ENCODE results near the gene SORT1. TPM values are rescaled to one million over a fixed set of nuclear protein-coding genes. Genes with fewer than 3 reads are reported as not detected.
"Not testable (repeated sequence)": the region's sequence is repeated elsewhere in the genome, so short reads cannot be mapped to it uniquely, and the experiment has no call there.

SORT1 gene
- total RNA-seq, 6 experiments from 2014 or later: 51.6 to 78.4 (median 58.5) TPM

DNA sequence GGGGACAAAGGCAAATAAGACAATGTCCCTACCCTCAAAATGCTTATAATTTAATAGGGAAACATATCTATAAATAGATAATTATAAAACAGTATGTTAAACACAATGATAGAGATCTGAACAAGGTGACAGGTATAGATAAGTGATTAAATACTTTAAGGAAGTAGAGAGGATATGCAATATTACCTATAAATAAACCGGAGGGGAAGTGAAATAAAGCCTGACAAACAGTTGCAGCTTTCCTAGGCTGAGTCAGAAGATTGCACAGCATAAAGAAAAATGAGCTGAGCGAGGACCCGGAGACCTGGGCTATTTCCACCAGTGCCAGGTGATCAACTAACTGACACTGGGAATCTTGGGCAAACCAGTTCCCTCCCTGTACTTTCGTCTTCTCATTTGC lies 103.2 kb downstream of the SORT1 start:
- Mint-ChIP-seq H3K27ac (no peak overlapping the region), H3K4me3 (no peak overlapping the region), H3K27me3 (ENCODE audit: insufficient read depth) (no peaks in the 10 kb centered on the region; the same call in 1 of the 2 replicates), H3K9me3 (no peaks in the 10 kb centered on the region), H3K36me3 (ENCODE audit: low read depth) (no peaks in the 10 kb centered on the region), H3K4me1 (ENCODE audit: low read depth) (peaks cover 24% of the 10 kb centered on the region)
- TF ChIP-seq, protein P1, sequence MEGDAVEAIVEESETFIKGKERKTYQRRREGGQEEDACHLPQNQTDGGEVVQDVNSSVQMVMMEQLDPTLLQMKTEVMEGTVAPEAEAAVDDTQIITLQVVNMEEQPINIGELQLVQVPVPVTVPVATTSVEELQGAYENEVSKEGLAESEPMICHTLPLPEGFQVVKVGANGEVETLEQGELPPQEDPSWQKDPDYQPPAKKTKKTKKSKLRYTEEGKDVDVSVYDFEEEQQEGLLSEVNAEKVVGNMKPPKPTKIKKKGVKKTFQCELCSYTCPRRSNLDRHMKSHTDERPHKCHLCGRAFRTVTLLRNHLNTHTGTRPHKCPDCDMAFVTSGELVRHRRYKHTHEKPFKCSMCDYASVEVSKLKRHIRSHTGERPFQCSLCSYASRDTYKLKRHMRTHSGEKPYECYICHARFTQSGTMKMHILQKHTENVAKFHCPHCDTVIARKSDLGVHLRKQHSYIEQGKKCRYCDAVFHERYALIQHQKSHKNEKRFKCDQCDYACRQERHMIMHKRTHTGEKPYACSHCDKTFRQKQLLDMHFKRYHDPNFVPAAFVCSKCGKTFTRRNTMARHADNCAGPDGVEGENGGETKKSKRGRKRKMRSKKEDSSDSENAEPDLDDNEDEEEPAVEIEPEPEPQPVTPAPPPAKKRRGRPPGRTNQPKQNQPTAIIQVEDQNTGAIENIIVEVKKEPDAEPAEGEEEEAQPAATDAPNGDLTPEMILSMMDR (IDR thresholded peaks at IDR 0.05): no peak
- DNase-seq: no peak

DNA sequence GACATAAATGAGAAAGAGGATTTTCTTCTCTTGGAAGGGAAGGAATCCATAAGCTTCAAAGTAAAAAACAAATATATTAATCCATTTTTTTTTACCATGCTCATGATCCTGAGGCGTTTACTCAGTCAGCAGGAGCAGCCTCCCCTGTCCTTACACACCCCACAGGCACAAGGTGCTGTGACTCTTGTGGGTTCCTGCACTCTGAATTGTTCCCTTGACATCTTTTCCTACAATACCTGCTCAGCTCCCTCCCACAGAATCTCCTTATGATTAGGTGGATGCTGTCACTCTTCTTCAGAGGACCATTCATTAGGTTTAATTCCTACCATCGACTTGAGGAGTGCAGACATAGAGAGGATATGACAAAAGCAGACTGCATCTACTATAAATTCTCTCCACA lies 104.7 kb downstream of the SORT1 start:
- H3K36me3 Mint-ChIP-seq (ENCODE audit: low read depth): no peaks in the 10 kb centered on the region
- H3K4me1 Mint-ChIP-seq (ENCODE audit: low read depth): peaks cover 10% of the 10 kb centered on the region
- no peak overlapping the region for H3K27ac Mint-ChIP-seq
- no peaks in the 10 kb centered on the region for H3K9me3 Mint-ChIP-seq
- no peak overlapping the region for H3K4me3 Mint-ChIP-seq
- no peak for DNase-seq
- TF ChIP-seq, protein P1 (IDR thresholded peaks at IDR 0.05): no peak
- peaks cover 3% of the 10 kb centered on the region for H3K27me3 Mint-ChIP-seq (ENCODE audit: insufficient read depth)

DNA sequence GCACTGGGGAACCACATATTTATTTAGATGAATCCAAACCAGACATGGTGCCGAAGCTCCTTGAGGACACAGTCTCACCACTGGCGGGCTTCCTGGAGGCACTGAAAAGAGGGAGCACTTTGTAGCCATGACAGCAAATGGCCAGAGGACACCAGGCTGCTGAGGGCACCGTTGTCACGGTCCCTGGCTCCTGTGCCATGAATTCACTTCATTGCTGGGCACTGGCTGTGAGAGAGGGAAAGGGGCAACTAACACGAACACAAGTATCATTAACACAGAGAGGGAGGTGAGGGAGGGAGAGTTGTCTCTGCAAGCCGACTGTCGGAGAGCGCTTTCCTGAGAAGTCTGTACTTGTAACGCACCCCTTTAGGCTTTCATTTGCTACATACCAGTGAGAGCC lies 105.4 kb downstream of the SORT1 start:
- TF ChIP-seq, protein P1 (IDR thresholded peaks at IDR 0.05): no peak
- Mint-ChIP-seq H3K36me3 (ENCODE audit: low read depth) (no peaks in the 10 kb centered on the region), H3K4me1 (ENCODE audit: low read depth) (peaks cover 7% of the 10 kb centered on the region), H3K9me3 (no peaks in the 10 kb centered on the region), H3K27me3 (ENCODE audit: insufficient read depth) (peaks cover 4% of the 10 kb centered on the region), H3K4me3 (no peak overlapping the region), H3K27ac (no peak overlapping the region)
- DNase-seq: no peak

DNA sequence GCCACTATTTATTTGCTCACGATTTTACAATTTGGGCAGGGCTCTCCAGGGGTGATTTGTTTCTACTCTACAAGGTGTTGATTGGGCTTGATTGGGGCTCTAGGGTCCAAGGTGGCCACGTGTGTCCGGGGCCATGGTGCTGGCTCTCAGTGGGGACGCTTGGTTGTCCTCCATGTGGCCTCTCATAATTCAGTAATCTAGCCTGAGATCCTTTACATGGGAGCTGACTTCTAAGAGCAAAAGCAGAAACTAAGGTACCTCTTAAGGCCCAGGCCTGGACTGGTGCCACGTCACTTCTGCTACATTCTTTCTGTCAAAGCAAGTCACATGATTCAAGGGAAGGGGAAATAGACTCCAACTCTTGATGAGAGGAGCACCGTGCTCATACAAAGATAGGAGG lies 106.7 kb downstream of the SORT1 start:
- Mint-ChIP-seq H3K9me3 (no peaks in the 10 kb centered on the region), H3K27ac (no peak overlapping the region; the same call in 1 of the 2 replicates), H3K4me1 (ENCODE audit: low read depth) (peaks cover 7% of the 10 kb centered on the region), H3K36me3 (ENCODE audit: low read depth) (no peaks in the 10 kb centered on the region), H3K4me3 (no peak overlapping the region), H3K27me3 (ENCODE audit: insufficient read depth) (peaks cover 4% of the 10 kb centered on the region)
- TF ChIP-seq, protein P1 (IDR thresholded peaks at IDR 0.05): no peak
- DNase-seq: no peak

DNA sequence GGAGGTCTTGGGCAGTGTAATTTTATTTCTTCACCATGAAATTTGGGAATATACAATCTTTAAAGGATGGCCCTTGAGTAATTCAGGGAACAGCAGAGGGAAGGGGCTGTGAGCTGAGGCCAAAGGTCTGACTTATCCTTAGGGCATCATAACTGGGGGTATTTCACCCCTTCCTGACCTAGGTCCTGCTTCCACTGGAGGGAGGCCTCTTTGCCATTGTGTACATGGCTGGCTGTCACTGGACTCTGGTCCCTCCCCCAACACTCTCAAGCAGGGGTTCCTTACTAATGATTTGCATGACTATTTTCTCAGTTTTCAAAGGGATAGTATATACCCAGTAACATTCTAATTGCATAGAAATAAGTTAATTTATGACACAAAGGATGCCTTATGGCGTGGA lies 107.6 kb downstream of the SORT1 start:
- H3K9me3 Mint-ChIP-seq: no peaks in the 10 kb centered on the region
- H3K27ac Mint-ChIP-seq: no peak overlapping the region
- no peak overlapping the region for H3K4me3 Mint-ChIP-seq
- H3K27me3 Mint-ChIP-seq (ENCODE audit: insufficient read depth): peaks cover 4% of the 10 kb centered on the region
- no peak for DNase-seq
- TF ChIP-seq, protein P1 (IDR thresholded peaks at IDR 0.05): no peak
- peaks cover 11% of the 10 kb centered on the region for H3K4me1 Mint-ChIP-seq (ENCODE audit: low read depth)
- no peaks in the 10 kb centered on the region for H3K36me3 Mint-ChIP-seq (ENCODE audit: low read depth)

DNA sequence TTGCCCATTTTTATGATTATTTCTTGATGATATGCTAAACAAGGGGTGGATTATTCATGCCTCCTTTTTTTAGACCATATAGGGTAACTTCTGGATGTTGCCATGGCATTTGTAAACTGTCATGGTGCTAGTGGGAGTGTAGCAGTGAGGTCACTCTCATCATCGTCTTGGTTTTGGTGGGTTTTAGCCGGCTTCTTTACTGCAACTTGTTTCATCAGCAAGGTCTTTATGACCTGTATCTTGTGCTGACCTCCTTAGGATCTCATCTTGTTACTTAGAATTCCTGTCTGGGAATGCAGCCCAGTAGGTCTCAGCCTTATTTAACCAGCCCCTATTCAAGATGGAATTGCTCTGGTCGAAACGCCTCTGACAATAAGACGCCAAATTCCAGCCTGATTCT lies 111.0 kb downstream of the SORT1 start:
- not testable (repeated sequence) for DNase-seq; H3K4me3 Mint-ChIP-seq; H3K36me3 Mint-ChIP-seq (ENCODE audit: low read depth)

More for the DNA sequence above, 111.0 kb downstream of the SORT1 start:
- not testable (repeated sequence) for H3K27me3 Mint-ChIP-seq (ENCODE audit: insufficient read depth); H3K27ac Mint-ChIP-seq; H3K9me3 Mint-ChIP-seq
- H3K4me1 Mint-ChIP-seq (ENCODE audit: low read depth): peaks cover 23% of the 10 kb centered on the region

Measured in HFFc6 (cell line).